Kidney epithelial cell (primary cell): ENCODE results near the gene GARIN5A. TPM values are rescaled to one million over a fixed set of nuclear protein-coding genes. Genes with fewer than 3 reads are reported as not detected.

ENCODE experiments used
- DNase-seq: peaks from one replicate; pipeline ENCODE4 v3.0.0-alpha.2; 2010; ENCODE audit warnings: low read depth
- H3K27me3 ChIP-seq: 2 replicates; pipeline ENCODE4 v1.6.0; 2011; ENCODE audit warnings: low read length; ENCODE audit not compliant: control insufficient read depth, insufficient read depth
- H3K36me3 ChIP-seq: 2 replicates; pipeline ENCODE4 v1.5.1; 2011; ENCODE audit warnings: low read length; ENCODE audit not compliant: control insufficient read depth, insufficient read depth
- H3K4me3 ChIP-seq: 2 replicates; pipeline ENCODE4 v1.5.1; 2011; ENCODE audit warnings: low read depth, mild to moderate bottlenecking, control low read depth, low read length
- total RNA-seq: library from RNA; depleted of rRNA; stranded (reverse); fragments of >200 nt; gene quantifications from 2 replicates; pipeline ENCODE4 v1.2.3, GENCODE V29; 2015
- TF ChIP-seq, protein P1 (sequence below): IDR thresholded peaks from 2 replicates; pipeline ENCODE4 v1.5.1; 2011; ENCODE audit warnings: mild to moderate bottlenecking, moderate library complexity, low read length, control low read depth, inconsistent platforms; ENCODE audit not compliant: insufficient read depth, poor library complexity, severe bottlenecking

Gene GARIN5A
- total RNA-seq, 1 donor from 2014 or later, result 9.9 TPM

DNA sequence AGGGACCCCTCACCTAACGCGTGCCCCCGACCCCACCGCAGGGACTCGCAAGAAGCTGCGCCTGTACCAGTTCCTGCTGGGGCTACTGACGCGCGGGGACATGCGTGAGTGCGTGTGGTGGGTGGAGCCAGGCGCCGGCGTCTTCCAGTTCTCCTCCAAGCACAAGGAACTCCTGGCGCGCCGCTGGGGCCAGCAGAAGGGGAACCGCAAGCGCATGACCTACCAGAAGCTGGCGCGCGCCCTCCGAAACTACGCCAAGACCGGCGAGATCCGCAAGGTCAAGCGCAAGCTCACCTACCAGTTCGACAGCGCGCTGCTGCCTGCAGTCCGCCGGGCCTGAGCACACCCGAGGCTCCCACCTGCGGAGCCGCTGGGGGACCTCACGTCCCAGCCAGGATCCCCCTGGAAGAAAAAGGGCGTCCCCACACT, 48.6 kb downstream of the GARIN5A start:
- TF ChIP-seq, protein P1, sequence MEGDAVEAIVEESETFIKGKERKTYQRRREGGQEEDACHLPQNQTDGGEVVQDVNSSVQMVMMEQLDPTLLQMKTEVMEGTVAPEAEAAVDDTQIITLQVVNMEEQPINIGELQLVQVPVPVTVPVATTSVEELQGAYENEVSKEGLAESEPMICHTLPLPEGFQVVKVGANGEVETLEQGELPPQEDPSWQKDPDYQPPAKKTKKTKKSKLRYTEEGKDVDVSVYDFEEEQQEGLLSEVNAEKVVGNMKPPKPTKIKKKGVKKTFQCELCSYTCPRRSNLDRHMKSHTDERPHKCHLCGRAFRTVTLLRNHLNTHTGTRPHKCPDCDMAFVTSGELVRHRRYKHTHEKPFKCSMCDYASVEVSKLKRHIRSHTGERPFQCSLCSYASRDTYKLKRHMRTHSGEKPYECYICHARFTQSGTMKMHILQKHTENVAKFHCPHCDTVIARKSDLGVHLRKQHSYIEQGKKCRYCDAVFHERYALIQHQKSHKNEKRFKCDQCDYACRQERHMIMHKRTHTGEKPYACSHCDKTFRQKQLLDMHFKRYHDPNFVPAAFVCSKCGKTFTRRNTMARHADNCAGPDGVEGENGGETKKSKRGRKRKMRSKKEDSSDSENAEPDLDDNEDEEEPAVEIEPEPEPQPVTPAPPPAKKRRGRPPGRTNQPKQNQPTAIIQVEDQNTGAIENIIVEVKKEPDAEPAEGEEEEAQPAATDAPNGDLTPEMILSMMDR, result no peak
- H3K27me3 ChIP-seq, result peaks cover 34% of the 10 kb centered on the region
- H3K4me3 ChIP-seq, result no peak overlapping the region
- DNase-seq, result peak; percentile 39
- H3K36me3 ChIP-seq, result no peaks in the 10 kb centered on the region

DNA sequence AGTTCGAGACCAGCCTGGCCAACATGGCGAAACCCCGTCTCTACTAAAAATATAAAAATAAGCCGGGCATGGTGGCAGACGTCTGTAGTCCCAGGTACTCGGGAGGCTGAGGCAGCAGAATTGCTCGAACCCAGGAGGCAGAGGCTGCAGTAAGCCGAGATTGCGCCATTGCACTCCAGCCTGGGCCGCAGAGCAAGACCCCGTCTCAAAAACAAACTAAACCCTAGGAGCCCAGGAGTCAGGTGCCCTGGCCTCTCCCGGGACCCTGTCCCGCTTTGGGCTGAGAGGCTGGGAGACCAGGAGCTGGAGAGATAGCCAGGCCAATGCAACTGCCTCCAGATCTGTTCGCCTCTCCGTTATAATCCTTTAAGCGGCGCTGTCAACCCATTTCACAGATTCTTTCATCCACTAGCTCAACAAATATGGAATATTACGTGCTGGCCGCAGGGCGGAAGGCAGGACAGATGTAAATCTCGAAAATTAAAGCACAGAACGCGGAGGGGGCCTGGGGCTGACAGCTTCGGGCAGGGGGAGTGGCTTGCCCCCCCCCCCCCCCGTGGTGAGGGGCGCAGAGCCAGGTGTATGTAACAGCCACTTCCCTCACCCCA, 49.2 kb downstream of the GARIN5A start:
- no peak for DNase-seq
- H3K27me3 ChIP-seq, result peaks cover 28% of the 10 kb centered on the region
- TF ChIP-seq, protein P1, result no peak
- no peaks in the 10 kb centered on the region for H3K36me3 ChIP-seq
- no peak overlapping the region for H3K4me3 ChIP-seq

DNA sequence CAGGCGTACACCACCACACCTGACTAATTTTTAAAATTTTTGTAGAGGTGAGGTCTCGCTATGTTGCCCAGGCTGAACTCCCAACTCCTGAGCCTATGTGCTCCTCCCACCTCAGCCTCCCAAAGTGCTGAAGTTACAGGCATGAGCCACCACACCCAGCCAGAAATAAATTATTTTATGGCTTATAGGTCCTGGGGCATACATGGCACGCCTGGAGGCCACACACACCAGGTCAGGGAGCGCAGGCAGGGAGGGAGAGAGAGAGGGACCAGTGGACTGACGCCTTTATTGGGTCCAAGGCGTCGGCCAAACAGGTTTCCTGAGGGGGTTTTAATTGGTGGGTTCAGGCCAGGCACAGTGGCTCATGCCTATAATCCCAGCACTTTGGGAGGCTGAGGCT, 51.1 kb downstream of the GARIN5A start:
- H3K4me3 ChIP-seq, result no peak overlapping the region
- TF ChIP-seq, protein P1, result no peak
- no peaks in the 10 kb centered on the region for H3K36me3 ChIP-seq
- peaks cover 17% of the 10 kb centered on the region for H3K27me3 ChIP-seq
- no peak for DNase-seq

DNA sequence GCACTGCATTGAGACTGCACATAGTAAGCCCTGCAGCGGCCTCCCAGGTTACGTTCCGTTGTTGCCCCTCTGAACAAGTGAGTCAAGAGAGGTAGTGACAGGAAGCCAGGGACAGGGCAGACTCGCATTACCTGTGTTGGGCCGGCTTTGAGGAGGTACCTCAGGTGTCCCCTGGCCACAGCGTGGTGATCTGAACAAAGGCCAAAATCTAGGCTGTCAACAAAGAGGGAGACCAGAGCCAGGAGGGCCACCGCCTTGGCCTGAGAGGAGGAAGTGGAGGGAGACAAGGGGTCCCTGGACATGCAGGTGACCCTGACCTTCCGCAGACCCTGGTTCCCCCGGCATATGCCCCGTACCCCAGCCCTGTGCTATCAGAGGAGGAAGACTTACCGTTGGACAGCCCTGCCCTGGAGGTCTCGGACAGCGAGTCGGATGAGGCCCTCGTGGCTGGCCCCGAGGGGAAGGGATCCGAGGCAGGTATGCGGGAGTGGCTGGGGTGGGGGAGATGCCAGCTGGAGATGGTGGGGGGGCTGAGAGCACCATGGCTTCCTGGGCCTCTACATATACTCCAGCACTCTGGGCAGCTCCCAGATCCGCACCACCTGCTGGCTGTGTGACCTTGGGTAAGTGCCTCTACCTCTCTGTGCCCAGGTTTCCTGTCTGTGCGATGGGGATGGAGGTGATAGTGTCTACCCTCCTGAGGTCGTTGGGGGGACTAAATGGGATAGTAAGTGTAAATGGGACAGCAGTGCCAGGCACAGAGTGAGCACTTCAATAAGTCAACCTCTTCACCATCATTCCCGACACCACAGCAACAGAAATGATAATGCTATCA, 53.2 kb downstream of the GARIN5A start:
- TF ChIP-seq, protein P1, result no peak
- no peak for DNase-seq
- H3K27me3 ChIP-seq, result peaks cover 22% of the 10 kb centered on the region

DNA sequence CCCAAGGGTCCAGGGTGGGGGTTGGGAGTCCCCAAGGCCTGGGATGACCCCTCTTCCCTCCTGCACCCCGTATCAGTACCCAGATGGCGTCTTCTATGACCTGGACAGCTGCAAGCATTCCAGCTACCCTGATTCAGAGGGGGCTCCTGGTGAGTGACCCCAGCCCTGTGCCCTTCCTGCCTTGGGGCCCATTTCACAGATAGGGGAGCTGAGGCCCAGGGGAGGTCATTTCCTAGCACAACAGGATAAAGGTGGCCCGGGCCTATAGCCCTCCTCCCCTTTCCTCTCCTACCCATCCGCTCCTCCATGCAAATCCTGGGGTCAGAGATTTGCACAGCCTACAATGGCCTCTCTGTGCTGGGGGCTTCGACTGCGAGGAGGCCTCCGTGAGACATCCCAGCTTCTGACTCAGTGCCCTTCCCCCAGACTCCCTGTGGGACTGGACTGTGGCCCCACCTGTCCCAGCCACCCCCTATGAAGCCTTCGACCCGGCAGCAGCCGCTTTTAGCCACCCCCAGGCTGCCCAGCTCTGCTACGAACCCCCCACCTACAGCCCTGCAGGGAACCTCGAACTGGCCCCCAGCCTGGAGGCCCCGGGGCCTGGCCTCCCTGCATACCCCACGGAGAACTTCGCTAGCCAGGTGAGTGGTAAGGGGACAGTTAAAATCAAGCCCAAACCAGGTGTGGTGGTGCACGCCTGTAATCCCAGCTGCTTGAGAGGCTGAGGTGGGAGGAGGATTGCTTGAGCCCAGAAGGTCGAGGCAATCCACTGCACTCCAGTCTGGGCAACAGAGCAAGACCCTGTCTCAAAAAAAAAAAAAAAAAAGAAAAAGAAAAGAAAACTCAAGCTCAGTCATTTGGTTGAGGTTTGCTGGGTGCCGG, 54.0 kb downstream of the GARIN5A start:
- Histone ChIP-seq H3K27me3 (peaks cover 23% of the 10 kb centered on the region), H3K36me3 (no peaks in the 10 kb centered on the region), H3K4me3 (no peak overlapping the region)
- no peak for DNase-seq
- TF ChIP-seq, protein P1, result no peak

More for the DNA sequence above, 53.2 kb downstream of the GARIN5A start:
- Histone ChIP-seq H3K4me3 (no peak overlapping the region), H3K36me3 (no peaks in the 10 kb centered on the region)
